DMS 273 (cell line): Measurements from ENCODE around the gene MRPS34.
A peak's percentile ranks its signal among the peaks of the same experiment; 100 is the strongest.

Experiments
- DNase-seq: peaks from one replicate; lab custom pipeline; 2025; ENCODE audit not compliant: unreplicated experiment; lab: John Stamatoyannopoulos, UW

Gene MRPS34

DNA sequence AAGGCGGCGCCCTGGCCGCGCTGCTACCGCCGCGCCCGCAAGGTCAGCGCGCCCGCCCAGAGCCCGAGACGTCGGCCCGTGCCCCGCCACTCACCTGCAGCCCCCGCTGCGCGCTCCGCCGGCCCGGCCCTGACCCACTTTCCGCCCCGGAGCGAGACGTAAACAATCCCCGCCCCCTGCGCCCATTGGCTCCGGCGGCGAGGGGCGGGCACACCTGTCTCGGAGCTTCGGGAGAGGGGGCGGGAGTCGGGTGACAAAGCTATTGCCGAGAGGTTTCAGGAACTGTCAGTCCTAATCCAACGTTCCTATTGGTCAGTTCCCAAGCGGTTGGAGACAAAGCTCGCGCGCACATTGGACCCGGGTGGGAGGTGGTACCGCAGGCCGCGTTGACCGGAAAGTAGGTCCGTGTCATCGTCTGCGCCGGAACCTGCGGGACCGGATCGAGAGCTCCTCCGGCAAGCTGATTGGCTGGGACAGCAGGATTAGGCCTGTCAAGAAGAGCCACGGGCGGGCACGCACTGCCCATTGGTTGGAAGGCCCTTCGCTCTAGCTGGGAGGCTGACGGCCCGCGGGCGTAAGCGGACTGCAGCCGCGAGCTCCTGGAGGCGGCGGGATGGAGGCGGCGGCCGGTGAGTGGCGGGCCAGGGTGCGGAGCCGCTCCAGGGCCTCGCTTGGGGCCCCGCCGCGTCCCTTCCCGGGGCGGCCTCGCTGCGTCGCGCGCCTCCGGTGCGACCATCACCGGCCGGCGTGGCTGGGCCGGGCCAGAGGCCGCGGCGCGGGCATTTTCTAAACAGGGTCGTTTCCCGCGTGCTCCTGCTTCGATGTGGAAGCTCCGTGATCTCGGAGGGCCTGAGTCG, 9.7 kb upstream of the MRPS34 start, which contains the start of the genes NUBP2 and SPSB3:
NUBP2 (plus strand) TSS at position 553 of the 857 bp plus-strand sequence; CDS start at position 614, 61 bp downstream.
SPSB3 (minus strand) TSS at position 164 of the 857 bp plus-strand sequence. CDS start 1,088 bp downstream, outside the sequence.
- peak; percentile 100 for DNase-seq

DNA sequence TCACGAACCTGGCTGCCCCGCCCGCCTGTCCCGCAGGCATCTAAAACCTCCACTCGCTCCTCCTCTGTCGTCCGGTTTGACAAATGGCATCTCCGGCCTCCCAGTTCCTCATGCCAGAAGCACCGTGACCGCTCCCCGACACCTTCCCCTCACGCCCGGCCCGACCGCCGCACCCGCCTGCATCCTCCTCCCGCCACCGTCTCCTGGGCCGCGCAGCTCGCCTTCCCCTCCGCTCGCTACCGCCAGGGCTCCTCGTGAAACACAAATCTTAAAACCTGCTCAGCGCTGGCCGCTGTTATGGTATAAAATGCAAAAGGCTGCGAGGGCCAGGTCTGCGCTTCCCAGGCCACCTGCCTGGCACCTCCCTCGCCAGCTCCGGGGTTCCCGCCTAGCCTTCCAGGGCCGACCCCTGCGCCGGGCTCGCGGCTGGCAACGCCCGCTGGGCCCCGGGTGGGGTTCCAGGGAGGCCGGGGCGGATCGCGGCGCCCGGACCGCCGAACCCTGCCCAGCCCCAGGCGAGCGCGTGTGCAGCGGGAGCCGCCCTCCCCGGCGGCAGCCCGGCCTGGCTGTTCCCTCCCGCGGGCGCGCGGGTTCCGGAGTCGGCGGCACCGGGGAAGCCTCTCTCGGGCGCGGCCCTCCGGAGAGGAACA, 8.9 kb upstream of the MRPS34 start:
- peak; percentile 79 for DNase-seq

GRCh38 chr16:1781254-1781653, 8.3 kb upstream of the MRPS34 start:
- no peak for DNase-seq

GRCh38 chr16:1780677-1781072, 7.7 kb upstream of the MRPS34 start:
- DNase-seq: no peak

- DNase-seq: no peak
Observed at GRCh38 chr16:1779741-1780676, 7.1 kb upstream of the MRPS34 start.

DNA sequence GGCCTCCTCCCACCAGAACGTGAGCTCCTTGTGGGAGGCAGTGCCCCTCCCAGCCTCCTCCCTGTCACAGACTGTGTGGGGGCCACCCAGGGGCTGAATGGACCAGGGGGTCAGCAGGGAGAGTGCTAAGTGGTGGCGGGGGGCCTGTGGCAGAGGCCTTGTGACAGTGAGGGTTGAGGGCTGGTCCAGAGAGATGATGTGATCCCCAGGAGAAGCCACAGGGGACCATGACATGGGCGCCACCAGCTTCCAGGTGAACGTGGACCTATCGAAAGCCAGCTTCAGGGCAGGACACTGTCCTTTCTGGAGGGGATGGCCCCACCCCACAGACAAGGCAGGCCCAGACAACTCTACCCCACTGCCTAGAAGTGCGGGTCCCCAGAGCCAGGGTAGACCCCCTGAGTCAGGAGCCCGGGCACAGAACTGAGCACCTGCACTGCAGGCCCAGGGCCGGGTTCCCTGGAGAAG, 6.3 kb upstream of the MRPS34 start:
- no peak for DNase-seq

DNA sequence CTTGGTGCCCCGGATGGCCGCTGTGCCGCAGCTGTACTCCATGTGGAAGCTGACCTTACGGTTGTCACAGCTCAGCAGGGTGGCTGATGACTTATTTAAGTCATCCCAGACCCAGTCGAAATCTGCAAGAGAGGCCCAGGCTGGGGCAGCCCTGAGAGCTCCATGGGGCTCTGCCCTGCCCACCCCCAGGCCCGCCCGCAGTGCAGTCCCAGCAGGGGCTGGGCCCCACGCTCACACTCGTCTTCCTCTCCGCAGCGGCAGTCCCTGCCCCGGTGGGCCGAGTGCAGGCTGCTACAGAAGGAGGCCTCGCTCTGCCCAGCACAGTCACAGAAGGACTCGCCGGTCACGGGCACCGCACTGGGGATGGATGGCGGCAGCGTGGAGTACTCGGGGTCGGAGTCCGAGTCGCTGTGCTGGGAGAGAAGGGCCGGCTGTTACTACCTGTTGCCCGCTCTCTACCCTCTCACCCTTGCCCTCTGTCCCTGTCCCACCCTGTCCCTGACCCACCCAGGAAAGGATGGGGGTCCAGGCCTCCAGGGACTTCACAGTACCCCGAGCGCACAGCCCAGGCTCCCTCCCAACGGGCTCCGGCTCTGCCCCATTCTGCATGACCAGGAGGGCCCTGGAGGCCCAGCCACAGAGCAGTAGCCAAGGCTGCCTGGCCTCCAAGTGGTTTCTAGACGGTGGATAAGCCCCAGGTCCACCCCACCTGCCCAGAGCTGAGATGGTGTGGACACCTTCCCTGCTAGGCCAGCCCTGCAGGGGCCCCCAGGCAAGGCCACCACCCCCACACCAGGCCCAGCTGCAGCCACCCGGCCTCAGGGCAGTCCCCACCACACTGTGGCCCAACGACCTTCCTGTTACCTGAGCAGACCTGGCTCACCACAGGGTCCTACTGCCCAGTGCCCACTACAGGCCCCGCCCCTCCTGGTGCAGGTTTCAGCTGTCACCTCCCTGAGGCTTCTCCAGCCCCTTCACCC, 5.6 kb upstream of the MRPS34 start:
- DNase-seq: no peak

DNA sequence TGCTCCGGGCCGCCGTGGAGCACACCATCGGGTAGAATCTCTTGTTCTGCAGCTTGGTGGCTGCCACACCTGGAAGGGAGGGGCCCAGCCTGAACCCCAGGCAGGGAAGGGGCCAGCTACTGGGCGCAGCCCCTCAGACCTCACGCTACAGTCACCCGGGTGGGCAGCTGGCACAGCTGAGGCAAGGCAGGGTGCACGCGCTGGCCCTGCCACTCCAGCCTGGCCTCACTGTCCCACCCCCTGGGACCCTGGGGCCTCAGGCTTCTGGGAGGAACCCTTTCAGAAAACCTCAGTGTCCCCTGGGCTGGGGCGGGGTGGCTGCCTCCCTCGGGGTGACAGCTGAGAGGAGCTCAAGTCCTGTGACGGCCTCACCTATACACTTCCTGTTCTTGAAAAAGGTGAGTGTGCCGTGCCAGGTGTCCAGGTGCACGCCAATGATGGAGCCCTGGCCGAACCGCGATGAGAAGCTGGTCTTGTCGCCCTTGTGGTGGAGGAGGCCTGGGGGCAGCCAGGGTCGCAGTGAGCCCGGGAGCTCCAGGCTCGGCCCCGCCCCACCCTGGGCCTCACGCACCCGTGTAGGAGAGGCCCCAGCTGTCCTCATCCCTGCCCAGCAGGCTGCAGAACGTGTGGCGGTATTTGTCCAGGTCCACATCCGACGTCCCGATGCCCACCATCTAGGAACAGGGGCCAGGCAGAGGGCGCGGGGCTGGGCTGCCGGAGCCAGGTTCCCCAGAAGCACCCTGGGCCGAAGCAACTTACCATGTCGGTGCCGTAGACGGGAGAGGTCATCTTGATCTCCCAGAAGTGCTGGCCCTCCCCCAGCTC, 4.7 kb upstream of the MRPS34 start:
- no peak for DNase-seq

- no peak for DNase-seq
Observed at GRCh38 chr16:1776991-1777374, 4.0 kb upstream of the MRPS34 start.

- DNase-seq: no peak
Observed at GRCh38 chr16:1776672-1776955, 3.7 kb upstream of the MRPS34 start.

GRCh38 chr16:1775846-1776671, 3.1 kb upstream of the MRPS34 start:
- peak; percentile 45 for DNase-seq

GRCh38 chr16:1775006-1775845, 2.3 kb upstream of the MRPS34 start:
- no peak for DNase-seq

DNA sequence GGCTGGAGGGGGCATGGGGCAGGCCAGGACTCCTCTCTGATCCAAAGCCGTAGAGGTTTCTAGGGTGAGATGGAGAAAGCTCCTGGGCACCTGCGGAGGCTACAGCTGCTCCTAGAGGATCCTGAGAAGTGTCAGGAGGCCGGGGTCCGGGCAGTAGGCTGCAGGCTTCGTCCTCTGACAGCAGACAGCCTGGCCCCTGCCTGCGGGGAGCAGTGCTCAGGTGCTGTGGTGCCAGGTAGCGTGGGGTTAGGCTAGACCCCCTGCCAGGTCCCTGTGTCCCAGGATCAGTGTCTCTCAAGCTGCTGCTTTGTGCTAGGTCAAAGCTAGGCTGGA, 1.5 kb upstream of the MRPS34 start:
- DNase-seq: no peak

DNA sequence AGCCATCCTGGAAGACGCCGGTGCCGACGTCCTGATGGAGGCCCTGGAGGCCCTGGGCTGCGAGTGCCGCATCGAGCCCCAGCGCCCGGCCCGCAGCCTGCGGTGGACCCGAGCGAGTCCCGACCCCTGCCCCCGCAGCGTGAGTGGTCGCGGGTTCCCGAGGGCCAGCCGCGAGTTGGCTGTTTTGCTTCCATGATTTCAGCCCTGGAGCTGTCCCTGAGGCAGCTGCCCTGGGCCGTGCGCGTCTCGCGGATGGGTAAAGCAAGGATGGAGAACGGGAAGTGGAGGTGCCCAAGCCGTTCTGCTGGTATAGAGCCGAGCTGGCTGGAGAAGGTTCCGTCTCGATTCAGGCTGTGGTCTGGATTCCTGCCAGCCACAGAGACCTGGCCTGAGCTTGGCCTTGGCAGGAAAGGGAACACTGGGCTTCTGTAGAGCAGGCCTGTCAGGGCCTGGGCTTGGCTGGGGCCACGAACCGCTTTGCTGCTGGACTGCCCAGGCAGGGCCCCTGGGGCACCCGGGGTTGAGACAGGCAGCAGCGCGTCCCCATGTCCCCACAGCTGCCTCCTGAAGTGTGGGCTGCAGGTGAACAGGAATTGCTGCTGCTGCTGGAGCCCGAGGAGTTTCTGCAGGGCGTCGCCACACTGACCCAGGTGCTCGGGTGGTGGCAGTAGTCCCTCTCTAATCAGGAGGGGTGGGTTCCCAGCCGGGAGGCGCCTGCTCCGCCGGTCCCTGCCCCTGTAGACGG, 941 bp upstream of the MRPS34 start:
- peak; percentile 56 for DNase-seq

GRCh38 chr16:1772362-1772907, 499 bp downstream of the MRPS34 start, which contains the start of gene EME2:
Gene EME2, plus strand, starts transcription at chr16:1772810. Its CDS starts 418 bp downstream, at chr16:1773228.
- DNase-seq: peak; percentile 77

- peak; percentile 76 for DNase-seq
Observed at GRCh38 chr16:1771864-1772361, 1.0 kb downstream of the MRPS34 start.
